ENCODE measurements around the gene TRAF3IP3. TPM values are rescaled to one million over a fixed set of nuclear protein-coding genes. Genes with fewer than 3 reads are reported as not detected.

TRAF3IP3 gene
- polyA plus RNA-seq, 1 of the 3 experiments (the other 2 are of a cell fraction): 0.31 TPM

DNA sequence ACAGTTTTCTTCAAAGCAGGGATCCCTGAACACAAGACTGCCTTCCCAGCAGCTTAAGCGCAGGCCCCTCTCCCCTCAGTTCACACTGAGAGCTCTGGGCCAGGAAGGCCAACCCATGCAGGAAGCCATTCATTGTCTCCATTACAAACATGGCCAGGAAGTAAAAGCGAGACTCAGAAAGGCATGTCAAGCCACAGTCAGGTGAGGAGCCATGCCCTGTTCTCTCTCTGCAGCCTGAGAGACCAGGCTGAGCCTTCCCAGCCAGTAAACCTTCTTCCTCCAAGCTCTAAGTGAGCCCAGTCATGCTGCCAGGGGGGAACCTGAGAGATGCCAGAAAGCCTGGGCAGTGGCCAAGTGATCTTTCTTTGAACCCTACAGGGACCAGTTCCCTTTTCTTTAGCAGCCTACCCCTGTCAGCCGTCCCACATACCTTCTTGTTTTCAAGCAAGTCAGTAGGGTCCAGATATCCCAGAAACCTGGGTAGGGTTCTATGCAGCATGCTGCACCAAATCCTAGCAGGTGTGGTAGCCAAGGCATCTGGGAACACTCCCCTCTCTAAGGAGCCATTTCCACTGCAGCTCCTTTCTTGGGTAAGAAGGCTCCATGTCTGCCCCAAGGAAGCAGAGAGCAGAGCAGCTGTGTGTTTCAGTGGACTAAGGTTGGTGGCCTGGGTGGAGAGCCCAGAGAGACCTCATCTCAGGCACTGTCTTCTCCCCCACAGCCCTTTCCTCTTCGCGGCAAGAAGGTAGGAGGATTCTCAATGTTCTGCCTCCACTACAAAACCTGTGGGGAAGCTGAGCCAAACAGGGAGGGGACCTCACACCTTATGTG, 977 bp downstream of the TRAF3IP3 start (continued):
- TF ChIP-seq USF1 (IDR thresholded peaks at IDR 0.05; ENCODE audit: borderline replicate concordance, low read depth) (no peak), PBX3 (IDR thresholded peaks at IDR 0.05) (no peak), EP300 (IDR thresholded peaks at IDR 0.05; ENCODE audit: borderline replicate concordance in 1 of 2, low read depth in 1 of 2, low read length in 1 of 2) (no peak), YY1 (IDR thresholded peaks at IDR 0.05; ENCODE audit: low read depth) (no peak), TCF12 (IDR thresholded peaks at IDR 0.05) (no peak), MEF2A (IDR thresholded peaks at IDR 0.05; ENCODE audit: borderline replicate concordance, low read depth) (no peak), NRF1 (IDR thresholded peaks at IDR 0.05; ENCODE audit: low read depth, low read length) (no peak), GATA2 (CRISPR knock-in tag; IDR thresholded peaks at IDR 0.05) (no peak), GABPA (IDR thresholded peaks at IDR 0.05; ENCODE audit: low read depth) (no peak), FOXM1 (IDR thresholded peaks at IDR 0.05; ENCODE audit: low read depth) (no peak), ELF1 (IDR thresholded peaks at IDR 0.05) (no peak), RXRA (IDR thresholded peaks at IDR 0.05; ENCODE audit: borderline replicate concordance, low read depth) (no peak)
- TF ChIP-seq, protein P1, sequence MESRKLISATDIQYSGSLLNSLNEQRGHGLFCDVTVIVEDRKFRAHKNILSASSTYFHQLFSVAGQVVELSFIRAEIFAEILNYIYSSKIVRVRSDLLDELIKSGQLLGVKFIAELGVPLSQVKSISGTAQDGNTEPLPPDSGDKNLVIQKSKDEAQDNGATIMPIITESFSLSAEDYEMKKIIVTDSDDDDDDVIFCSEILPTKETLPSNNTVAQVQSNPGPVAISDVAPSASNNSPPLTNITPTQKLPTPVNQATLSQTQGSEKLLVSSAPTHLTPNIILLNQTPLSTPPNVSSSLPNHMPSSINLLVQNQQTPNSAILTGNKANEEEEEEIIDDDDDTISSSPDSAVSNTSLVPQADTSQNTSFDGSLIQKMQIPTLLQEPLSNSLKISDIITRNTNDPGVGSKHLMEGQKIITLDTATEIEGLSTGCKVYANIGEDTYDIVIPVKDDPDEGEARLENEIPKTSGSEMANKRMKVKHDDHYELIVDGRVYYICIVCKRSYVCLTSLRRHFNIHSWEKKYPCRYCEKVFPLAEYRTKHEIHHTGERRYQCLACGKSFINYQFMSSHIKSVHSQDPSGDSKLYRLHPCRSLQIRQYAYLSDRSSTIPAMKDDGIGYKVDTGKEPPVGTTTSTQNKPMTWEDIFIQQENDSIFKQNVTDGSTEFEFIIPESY (IDR thresholded peaks at IDR 0.05; ENCODE audit: borderline replicate concordance, low read depth): no peak

DNA sequence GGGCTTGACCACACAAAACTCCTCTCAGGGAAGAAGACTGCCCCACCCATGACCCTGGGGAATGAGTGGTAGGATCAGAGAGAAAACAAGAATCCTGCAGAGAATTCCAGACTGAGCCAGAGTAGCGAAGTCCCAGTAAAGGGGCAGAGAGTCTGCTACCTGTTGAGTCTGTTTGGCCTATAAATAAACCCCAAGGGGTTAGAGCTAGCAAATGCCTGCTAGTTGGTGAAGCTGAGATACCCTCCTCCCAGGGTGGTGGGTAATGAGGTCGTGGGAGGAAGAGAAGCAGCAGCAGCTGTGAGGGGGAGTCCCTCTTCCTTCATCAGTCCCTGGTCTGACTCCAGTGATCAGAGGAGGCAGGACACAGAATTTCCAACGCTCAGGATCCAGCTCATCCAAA, 2.5 kb downstream of the TRAF3IP3 start:
- ChIA-PET POLR2A (no interaction called here), CTCF (interaction anchor here (1.0 kb wide), 1 partner anchor 65 kb away, joined by 3 read pairs; no protein-coding TSS in a partner anchor)
- H3K9ac ChIP-seq: no peak overlapping the region
- no peak overlapping the region for H3K27ac ChIP-seq (ENCODE audit: low read depth in 2 of 2, low read length in 1 of 2)
- no peak for DNase-seq
- H2AFZ ChIP-seq (ENCODE audit: low read depth): no peak overlapping the region
- H3K9me2 ChIP-seq: no peaks in the 10 kb centered on the region
- no peaks in the 10 kb centered on the region for H3K79me2 ChIP-seq (ENCODE audit: insufficient read depth)
- H3K4me1 ChIP-seq (ENCODE audit: control insufficient read depth in 1 of 2, insufficient read depth in 2 of 2, low read depth in 1 of 2, low read length in 1 of 2): 0 out of 4 replicates have a peak, but pooled peaks cover 0 to 7% of the 10 kb centered on the region in 2 experiments
- no peaks in the 10 kb centered on the region for H3K9me3 ChIP-seq
- 44% methylated on average over 3 of the region's 3 CpGs for WGBS (ENCODE audit: low lambda C conversion rate)
- no peaks in the 10 kb centered on the region for H3F3A ChIP-seq (replicated peaks; ENCODE audit: insufficient read depth)
- H3K36me3 ChIP-seq (replicated peaks in 1 of 2; ENCODE audit: control insufficient read depth in 1 of 2, insufficient read depth in 2 of 2, low read length in 1 of 2): no peaks in the 10 kb centered on the region
- H3K27me3 ChIP-seq (ENCODE audit: insufficient read depth): no peaks in the 10 kb centered on the region
- TF ChIP-seq TCF12 (IDR thresholded peaks at IDR 0.05) (no peak), USF1 (IDR thresholded peaks at IDR 0.05; ENCODE audit: borderline replicate concordance, low read depth) (no peak), TAF1 (IDR thresholded peaks at IDR 0.05; ENCODE audit: borderline replicate concordance, low read depth, low read length) (no peak), TEAD4 (IDR thresholded peaks at IDR 0.05; ENCODE audit: borderline replicate concordance, insufficient read depth) (no peak), PBX3 (IDR thresholded peaks at IDR 0.05) (no peak), JUND (IDR thresholded peaks at IDR 0.05) (no peak)
- TF ChIP-seq, protein P2, sequence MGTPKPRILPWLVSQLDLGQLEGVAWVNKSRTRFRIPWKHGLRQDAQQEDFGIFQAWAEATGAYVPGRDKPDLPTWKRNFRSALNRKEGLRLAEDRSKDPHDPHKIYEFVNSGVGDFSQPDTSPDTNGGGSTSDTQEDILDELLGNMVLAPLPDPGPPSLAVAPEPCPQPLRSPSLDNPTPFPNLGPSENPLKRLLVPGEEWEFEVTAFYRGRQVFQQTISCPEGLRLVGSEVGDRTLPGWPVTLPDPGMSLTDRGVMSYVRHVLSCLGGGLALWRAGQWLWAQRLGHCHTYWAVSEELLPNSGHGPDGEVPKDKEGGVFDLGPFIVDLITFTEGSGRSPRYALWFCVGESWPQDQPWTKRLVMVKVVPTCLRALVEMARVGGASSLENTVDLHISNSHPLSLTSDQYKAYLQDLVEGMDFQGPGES (IDR thresholded peaks at IDR 0.05; ENCODE audit: low read depth, low read length): no peak
- no peaks in the 10 kb centered on the region for H4K20me1 ChIP-seq (ENCODE audit: insufficient read depth)
- H3K4me2 ChIP-seq: no peak overlapping the region
- no peak overlapping the region for H3K4me3 ChIP-seq (ENCODE audit: low read depth in 2 of 2, low read length in 1 of 2)

Measured in SK-N-SH (cell line).